GM12878 (cell line): ENCODE measurements around the gene TIMM50. TPM values are rescaled to one million over a fixed set of nuclear protein-coding genes. Genes with fewer than 3 reads are reported as not detected.

ENCODE experiments used
- ATAC-seq: fragments of 200-7000 bp; cut with Tn5 transposase; 3 replicates; pipeline ENCODE4 v1.9.1; 2020; ENCODE audit warnings: mild to moderate bottlenecking, moderate library complexity
- BruUV-seq: library from RNA; stranded (reverse); fragments of 400-500 nt; replicated peaks from 2 replicates; lab custom pipeline; 2021; lab: Mats Ljungman, UMichigan
- CTCF ChIA-PET: fragments of 300-600 bp; sonication (Branson Sonifier 250); formaldehyde crosslinking; extraction: SDS; loops from one replicate; lab custom pipeline; 2021; ENCODE audit warnings: inconsistent platforms; lab: Yijun Ruan, JAX
- POLR2A ChIA-PET: fragments of 350-600 bp; formaldehyde crosslinking; extraction: SDS; loops from one replicate; lab custom pipeline; 2021; ENCODE audit warnings: inconsistent platforms; lab: Charles Lee
- RAD21 ChIA-PET: fragments of 300-600 bp; sonication (Branson Sonifier 250); formaldehyde crosslinking; loops from one replicate; lab custom pipeline; 2023; ENCODE audit warnings: antibody characterized with exemption; ENCODE audit not compliant: unreplicated experiment; lab: Charles Lee
- SMC1A ChIA-PET: fragments of 300-600 bp; sonication (Branson Sonifier 250); formaldehyde crosslinking; loops from one replicate; lab custom pipeline; 2023; ENCODE audit not compliant: unreplicated experiment, uncharacterized antibody; lab: Charles Lee
- DNase-seq: peaks from one replicate; pipeline ENCODE4 v3.0.0-alpha.2; 2011; ENCODE audit warnings: low read depth, low spot score
- FAIRE-seq: peaks from 3 replicates; lab custom pipeline; 2011; peaks lifted over from hg19 to GRCh38; lab: Jason Lieb, UNC
- H2AFZ ChIP-seq: 2 replicates; pipeline ENCODE4 v1.6.0; 2011; ENCODE audit warnings: low read depth, low read length, control low read depth; ENCODE audit not compliant: control insufficient read depth
- H3K27ac ChIP-seq: 2 replicates; pipeline ENCODE4 v1.5.1; 2011; ENCODE audit warnings: control low read depth; ENCODE audit not compliant: control insufficient read depth, insufficient read depth
- H3K27me3 ChIP-seq, 2 experiments: replicated peaks in 1 of 2; 2 replicates each; pipeline versions ENCODE4 v1.6.0 to v1.6.1; 2011; ENCODE audit warnings: low read length in 1 of 2; ENCODE audit not compliant: control insufficient read depth in 2 of 2, insufficient read depth in 2 of 2
- H3K36me3 ChIP-seq, 2 experiments: 2 replicates each; pipeline ENCODE4 v1.5.1; 2011; ENCODE audit warnings: low read length in 1 of 2; ENCODE audit not compliant: control insufficient read depth in 2 of 2, insufficient read depth in 2 of 2
- H3K4me1 ChIP-seq: 2 replicates; pipeline ENCODE4 v1.6.1; 2011; ENCODE audit warnings: mild to moderate bottlenecking, low read length, moderate library complexity, mixed read lengths; ENCODE audit not compliant: control insufficient read depth, insufficient read depth
- H3K4me2 ChIP-seq: 2 replicates; pipeline ENCODE4 v1.6.0; 2011; ENCODE audit warnings: control low read depth; ENCODE audit not compliant: control insufficient read depth, insufficient read depth
- H3K4me3 ChIP-seq: fragments of 200-600 bp; sonication (generic); 2 replicates; pipeline ENCODE4 v1.5.1; 2016
- H3K79me2 ChIP-seq: 2 replicates; pipeline ENCODE4 v1.6.0; 2011; ENCODE audit warnings: low read length; ENCODE audit not compliant: control insufficient read depth, insufficient read depth
- H3K9ac ChIP-seq: 2 replicates; pipeline ENCODE4 v1.8.0; 2011; ENCODE audit warnings: low read length, control low read depth, mixed read lengths; ENCODE audit not compliant: control insufficient read depth, insufficient read depth
- H3K9me3 ChIP-seq: replicated peaks from 3 replicates; pipeline ENCODE4 v1.5.1; 2011; ENCODE audit warnings: mild to moderate bottlenecking, low read length; ENCODE audit not compliant: control insufficient read depth, insufficient read depth
- H4K20me1 ChIP-seq: 2 replicates; pipeline ENCODE4 v1.6.0; 2011; ENCODE audit not compliant: control insufficient read depth, insufficient read depth
- BHLHE40 ChIP-seq, 2 experiments: fragments of 450-650 bp in 1 of 2; IDR thresholded peaks; 2 replicates each; pipeline ENCODE4 v1.6.1; 2011 to 2017; ENCODE audit warnings: low read depth in 2 of 2, borderline replicate concordance in 1 of 2, improper control_type of control experiment in 1 of 2, low read length in 1 of 2, mild to moderate bottlenecking in 1 of 2
- SIN3A ChIP-seq: IDR thresholded peaks from 2 replicates; pipeline ENCODE4 v1.6.1; 2012; ENCODE audit warnings: low read depth, low read length, improper control_type of control experiment
- WGBS: methylation state at CpG from one replicate; pipeline ENCODE4 v1.1.6; 2016; ENCODE audit warnings: low lambda C conversion rate; ENCODE audit not compliant: insufficient replicate concordance, insufficient coverage; ENCODE audit errors: missing lambda C conversion rate; 5-methylcytosine and 5-hydroxymethylcytosine counted together
- in situ Hi-C: fragments of 300-500 bp; cut with MboI; formaldehyde crosslinking; loops from 9 replicates; pipeline ENCODE4 v1.14.3; 2018; ENCODE audit warnings: mixed read lengths
- intact Hi-C: fragments of 100-400 bp; cut with micrococcal nuclease; formaldehyde crosslinking; loops from one replicate; pipeline ENCODE4 v1.14.2; 2022; ENCODE audit not compliant: unreplicated experiment
- polyA plus RNA-seq, 11 experiments: library from polyadenylated mRNA; depleted of rRNA in 4 of 11; unstranded in 6 of 11; stranded (reverse) in 5 of 11; fragments of >200 nt; fragmentation: Nextera tagmentation in 4 of 11; fragmentation: Illumina TruSeq in 1 of 11; extraction: Ambion mirVana in 4 of 11; extraction: Trizol in 1 of 11; gene quantifications; 1 replicate in 1 of 11; 2 replicates in 10 of 11; pipeline versions ENCODE4 v1.2.1 to v1.2.3, GENCODE V29; 2011 to 2016; ENCODE audit warnings: inconsistent platforms in 2 of 11, missing spikeins in 2 of 11, low read depth in 1 of 11
- total RNA-seq, 4 experiments: library from RNA; depleted of rRNA in 3 of 4; stranded (reverse); fragments of >200 nt in 3 of 4; fragmentation: Illumina TruSeq in 1 of 4; extraction: Trizol in 1 of 4; gene quantifications; 2 replicates each; pipeline versions ENCODE4 v1.2.1 to v1.2.3, GENCODE V29; 2013 to 2021
- TF ChIP-seq, protein P1 (sequence below): IDR thresholded peaks from 2 replicates; pipeline ENCODE4 v1.6.1; 2012; ENCODE audit warnings: improper control_type of control experiment, low read depth, low read length; ENCODE audit not compliant: insufficient replicate concordance

Gene TIMM50
- total and polyA plus RNA-seq, 10 of the 15 experiments (the other 5 are each of a cell fraction or from before 2014, with no cell fraction given) = 15.6 to 146 (median 101) TPM

DNA sequence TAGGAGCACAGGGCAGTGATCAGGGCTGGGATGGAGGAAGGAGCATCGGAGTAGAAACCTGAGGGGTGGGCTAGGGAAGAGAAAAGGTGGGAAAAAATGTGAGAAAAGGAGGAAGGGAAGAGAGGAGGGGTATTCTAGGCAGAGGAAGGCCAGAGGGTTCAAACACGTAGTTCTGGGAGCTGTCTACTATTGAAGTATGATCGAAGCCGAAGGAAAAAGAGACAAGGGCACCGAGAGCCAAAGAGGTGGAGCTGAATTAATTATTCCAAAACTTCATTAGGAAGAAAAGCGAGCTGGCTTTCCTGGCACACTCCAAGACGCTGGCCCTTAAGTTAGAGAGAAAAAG, 25.9 kb downstream of the TIMM50 start:
- Histone ChIP-seq H3K27ac (no peak overlapping the region), H3K4me2 (peak overlapping the region; percentile 94; the same call in 1 of the 2 replicates), H4K20me1 (no peaks in the 10 kb centered on the region), H3K36me3 (no peaks in the 10 kb centered on the region), H3K79me2 (no peaks in the 10 kb centered on the region), H3K27me3 (no peaks in the 10 kb centered on the region; a peak in 1 of 4 replicates), H3K4me3 (no peak overlapping the region), H3K9me3 (no peaks in the 10 kb centered on the region; the same call in 2 of the 3 replicates), H3K9ac (no peak overlapping the region), H2AFZ (peak overlapping the region; percentile 89; the same call in 1 of the 2 replicates), H3K4me1 (peaks cover 8% of the 10 kb centered on the region; the same call in 1 of the 2 replicates)
- FAIRE-seq (no peak), ATAC-seq (no peak), DNase-seq (no peak)
- BruUV-seq = no TSS peak
- intact Hi-C loops (no loop called here), in situ Hi-C loops (no loop called here)
- SMC1A ChIA-PET = no interaction called here
- RAD21 ChIA-PET = no interaction called here
- TF ChIP-seq, protein P1, sequence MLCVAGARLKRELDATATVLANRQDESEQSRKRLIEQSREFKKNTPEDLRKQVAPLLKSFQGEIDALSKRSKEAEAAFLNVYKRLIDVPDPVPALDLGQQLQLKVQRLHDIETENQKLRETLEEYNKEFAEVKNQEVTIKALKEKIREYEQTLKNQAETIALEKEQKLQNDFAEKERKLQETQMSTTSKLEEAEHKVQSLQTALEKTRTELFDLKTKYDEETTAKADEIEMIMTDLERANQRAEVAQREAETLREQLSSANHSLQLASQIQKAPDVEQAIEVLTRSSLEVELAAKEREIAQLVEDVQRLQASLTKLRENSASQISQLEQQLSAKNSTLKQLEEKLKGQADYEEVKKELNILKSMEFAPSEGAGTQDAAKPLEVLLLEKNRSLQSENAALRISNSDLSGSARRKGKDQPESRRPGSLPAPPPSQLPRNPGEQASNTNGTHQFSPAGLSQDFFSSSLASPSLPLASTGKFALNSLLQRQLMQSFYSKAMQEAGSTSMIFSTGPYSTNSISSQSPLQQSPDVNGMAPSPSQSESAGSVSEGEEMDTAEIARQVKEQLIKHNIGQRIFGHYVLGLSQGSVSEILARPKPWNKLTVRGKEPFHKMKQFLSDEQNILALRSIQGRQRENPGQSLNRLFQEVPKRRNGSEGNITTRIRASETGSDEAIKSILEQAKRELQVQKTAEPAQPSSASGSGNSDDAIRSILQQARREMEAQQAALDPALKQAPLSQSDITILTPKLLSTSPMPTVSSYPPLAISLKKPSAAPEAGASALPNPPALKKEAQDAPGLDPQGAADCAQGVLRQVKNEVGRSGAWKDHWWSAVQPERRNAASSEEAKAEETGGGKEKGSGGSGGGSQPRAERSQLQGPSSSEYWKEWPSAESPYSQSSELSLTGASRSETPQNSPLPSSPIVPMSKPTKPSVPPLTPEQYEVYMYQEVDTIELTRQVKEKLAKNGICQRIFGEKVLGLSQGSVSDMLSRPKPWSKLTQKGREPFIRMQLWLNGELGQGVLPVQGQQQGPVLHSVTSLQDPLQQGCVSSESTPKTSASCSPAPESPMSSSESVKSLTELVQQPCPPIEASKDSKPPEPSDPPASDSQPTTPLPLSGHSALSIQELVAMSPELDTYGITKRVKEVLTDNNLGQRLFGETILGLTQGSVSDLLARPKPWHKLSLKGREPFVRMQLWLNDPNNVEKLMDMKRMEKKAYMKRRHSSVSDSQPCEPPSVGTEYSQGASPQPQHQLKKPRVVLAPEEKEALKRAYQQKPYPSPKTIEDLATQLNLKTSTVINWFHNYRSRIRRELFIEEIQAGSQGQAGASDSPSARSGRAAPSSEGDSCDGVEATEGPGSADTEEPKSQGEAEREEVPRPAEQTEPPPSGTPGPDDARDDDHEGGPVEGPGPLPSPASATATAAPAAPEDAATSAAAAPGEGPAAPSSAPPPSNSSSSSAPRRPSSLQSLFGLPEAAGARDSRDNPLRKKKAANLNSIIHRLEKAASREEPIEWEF = no peak
- TF ChIP-seq BHLHE40 (IDR thresholded peaks at IDR 0.05; ENCODE audit: borderline replicate concordance in 1 of 2, low read depth in 2 of 2, low read length in 1 of 2) (no peak), SIN3A (0 out of 2 replicates have a peak, but pooled peaks have one; percentile 4)
- WGBS = 71% methylated on average over 7 of the region's 7 CpGs
- CTCF ChIA-PET = interaction anchor here (1.0 to 1.8 kb wide), 2 partner anchors 32 to 66 kb away, joined by 4 read pairs; no protein-coding TSS in a partner anchor
- POLR2A ChIA-PET = no interaction called here
